GM20000 (cell line): Measurements from ENCODE around the gene PDLIM7.

Experiments used
- DNase-seq: peaks from one replicate; pipeline ENCODE4 v3.0.0; 2012; ENCODE audit warnings: low spot score
- CTCF ChIP-seq: IDR thresholded peaks from 2 replicates; pipeline ENCODE4 v1.5.1; 2012; ENCODE audit warnings: mild to moderate bottlenecking, control low read depth; ENCODE audit errors: extremely low read depth, missing control alignments

Gene PDLIM7

GRCh38 chr5:177468685-177469628 lies 28.4 kb downstream of the PDLIM7 start:
- peak; percentile 38 for DNase-seq
- no peak for TF ChIP-seq CTCF

GRCh38 chr5:177468329-177468684 lies 29.1 kb downstream of the PDLIM7 start:
- DNase-seq = no peak
- TF ChIP-seq CTCF = no peak

GRCh38 chr5:177467436-177467835 lies 30.0 kb downstream of the PDLIM7 start:
- no peak for TF ChIP-seq CTCF
- no peak for DNase-seq

GRCh38 chr5:177466861-177467260 lies 30.5 kb downstream of the PDLIM7 start:
- no peak for TF ChIP-seq CTCF
- no peak for DNase-seq

- DNase-seq = no peak
- TF ChIP-seq CTCF = no peak
Measured at GRCh38 chr5:177465044-177465443, 32.4 kb downstream of the PDLIM7 start.

GRCh38 chr5:177462021-177462670 lies 35.3 kb downstream of the PDLIM7 start:
- no peak for TF ChIP-seq CTCF
- no peak for DNase-seq
